Muscle of arm (tissue), 14 donors: ENCODE data around the gene ZEB2. TPM values are rescaled to one million over a fixed set of nuclear protein-coding genes. Genes with fewer than 3 reads are reported as not detected.

Experiments used
- DNase-seq: peaks from one replicate; pipeline ENCODE4 v3.0.0-alpha.2; 2013
- long read RNA-seq, 11 donors: transcript quantifications; one replicate each; lab custom pipeline, GENCODE V29; 2026
- polyA plus RNA-seq, 12 donors: library from polyadenylated mRNA; unstranded; fragments of 120-200 nt; gene quantifications; one replicate each; pipeline ENCODE4 v1.2.1, GENCODE V29; 2013; ENCODE audit not compliant: insufficient read length in 12 of 12

Gene ZEB2
- polyA plus RNA-seq = 100 to 1,000 TPM in 11 of 12 donors, not detected in 1; 106 to 190 (median 127) TPM
- long read RNA-seq, donor 1, partial matches to known transcripts = 51 of 58 reads
- long read RNA-seq, donor 1, other reads (novel, unspliced or antisense) = 0 of 58 reads
- long read RNA-seq, donor 2, full-length matches to known transcripts = 17 of 32 reads
- long read RNA-seq, donor 2, partial matches to known transcripts = 15 of 32 reads
- long read RNA-seq, donor 2, other reads (novel, unspliced or antisense) = 0 of 32 reads
- long read RNA-seq, donor 3, full-length matches to known transcripts = 6 of 16 reads
- long read RNA-seq, donor 3, partial matches to known transcripts = 10 of 16 reads
- long read RNA-seq, donor 3, other reads (novel, unspliced or antisense) = 0 of 16 reads
- long read RNA-seq, donor 4, full-length matches to known transcripts = 4 of 4 reads
- long read RNA-seq, donor 4, partial matches to known transcripts = 0 of 4 reads
- long read RNA-seq, donor 4, other reads (novel, unspliced or antisense) = 0 of 4 reads
- long read RNA-seq, donor 5, full-length matches to known transcripts = 11 of 54 reads
- long read RNA-seq, donor 5, partial matches to known transcripts = 43 of 54 reads
- long read RNA-seq, donor 5, other reads (novel, unspliced or antisense) = 0 of 54 reads
- long read RNA-seq, donor 6, full-length matches to known transcripts = 4 of 50 reads
- long read RNA-seq, donor 6, partial matches to known transcripts = 46 of 50 reads
- long read RNA-seq, donor 6, other reads (novel, unspliced or antisense) = 0 of 50 reads
- long read RNA-seq, donor 7, partial matches to known transcripts = 0 of 4 reads
- long read RNA-seq, donor 7, other reads (novel, unspliced or antisense) = 0 of 4 reads
- long read RNA-seq, donor 8, full-length matches to known transcripts = 13 of 91 reads
- long read RNA-seq, donor 8, partial matches to known transcripts = 78 of 91 reads
- long read RNA-seq, donor 8, other reads (novel, unspliced or antisense) = 0 of 91 reads
- long read RNA-seq, donor 9, partial matches to known transcripts = 0 of 3 reads
- long read RNA-seq, donor 9, other reads (novel, unspliced or antisense) = 0 of 3 reads
- long read RNA-seq, donor 10, full-length matches to known transcripts = 13 of 31 reads
- long read RNA-seq, donor 10, partial matches to known transcripts = 18 of 31 reads
- long read RNA-seq, donor 10, other reads (novel, unspliced or antisense) = 0 of 31 reads
- long read RNA-seq, donor 11, full-length matches to known transcripts = 10 of 26 reads
- long read RNA-seq, donor 11, partial matches to known transcripts = 16 of 26 reads
- long read RNA-seq, donor 11, other reads (novel, unspliced or antisense) = 0 of 26 reads

DNA sequence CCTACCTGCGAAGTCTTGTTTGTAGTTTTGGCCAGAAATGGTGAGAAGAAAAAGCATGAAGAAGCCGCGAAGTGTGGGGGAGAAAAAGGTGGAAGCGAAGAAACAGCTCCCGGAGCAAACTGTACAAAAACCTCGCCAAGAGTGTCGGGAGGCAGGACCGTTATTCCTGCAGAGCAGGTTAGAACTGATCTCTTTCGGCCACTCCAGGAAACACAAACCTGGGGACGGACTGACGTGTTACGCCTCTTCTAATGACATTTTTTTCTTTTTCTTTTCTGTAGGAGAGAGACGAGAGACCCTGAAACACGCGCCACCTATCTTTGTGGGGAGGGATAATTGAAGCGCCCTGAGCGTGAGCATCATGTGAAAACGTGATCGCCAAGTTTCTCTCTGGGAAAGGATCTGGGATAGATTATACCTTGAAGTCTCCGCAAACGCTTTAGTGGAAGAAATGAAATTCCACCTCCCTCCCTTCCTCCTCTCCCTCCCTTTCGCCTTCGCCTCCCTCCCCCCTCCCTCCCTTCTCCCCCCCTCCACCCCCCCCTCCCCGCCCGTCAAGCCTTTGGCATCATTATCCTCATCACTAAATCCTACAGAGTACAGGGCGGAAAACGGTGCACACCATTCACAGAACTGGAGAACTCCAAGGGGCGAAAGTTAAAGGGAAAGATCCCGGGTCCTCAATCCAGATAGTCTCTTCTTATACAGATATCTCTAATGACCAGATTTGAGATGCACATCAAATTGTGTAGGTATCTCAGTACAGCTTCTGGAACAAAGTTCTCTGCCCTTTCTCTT, at the start of gene ZEB2:
TSS of gene ZEB2 (minus strand) at position 186 of the 798 bp plus-strand sequence. CDS start 2,769 bp downstream, outside the sequence.
- DNase-seq = peak; percentile 92

DNA sequence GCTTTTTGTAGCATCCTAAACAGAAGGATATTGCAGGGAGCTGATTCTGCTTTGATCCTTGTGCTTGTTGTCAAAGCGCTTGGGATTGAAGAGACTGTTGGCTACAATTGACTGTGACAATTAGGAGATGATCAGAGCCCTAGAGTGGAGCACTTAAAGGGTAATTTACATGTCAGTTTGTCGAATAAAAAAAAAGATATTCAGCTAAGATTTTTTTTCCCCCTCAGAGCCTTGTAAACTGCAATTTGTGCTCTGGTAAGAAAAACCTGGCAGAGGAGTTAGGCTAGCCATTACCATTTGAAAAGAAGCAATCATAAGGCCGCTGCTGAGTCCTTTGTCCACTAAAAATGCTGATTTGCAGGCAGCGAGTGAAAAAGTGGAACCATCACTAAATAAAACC, 47.8 kb upstream of the ZEB2 start:
- DNase-seq = no peak

GRCh38 chr2:144566448-144566847, 46.5 kb upstream of the ZEB2 start:
- DNase-seq = no peak

DNA sequence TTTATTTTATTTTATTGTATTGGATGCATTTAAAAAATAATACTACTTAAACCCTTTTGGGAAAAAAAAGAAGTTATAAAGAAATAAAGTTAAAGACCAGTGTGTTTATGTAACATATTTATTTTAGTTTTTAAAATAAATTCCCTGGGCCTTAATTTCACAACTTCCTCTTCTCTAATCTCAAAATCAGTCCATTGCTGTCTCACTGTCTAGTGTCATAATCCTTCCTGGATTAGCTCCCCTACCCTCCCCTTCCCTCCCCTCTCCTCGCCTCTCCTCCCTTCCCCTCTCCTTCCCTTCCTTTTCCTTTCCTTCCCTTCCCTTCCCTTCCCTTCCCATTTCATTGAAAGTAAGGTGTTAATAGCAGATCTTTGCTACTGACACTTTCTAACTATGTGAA, 40.3 kb upstream of the ZEB2 start:
- no peak for DNase-seq

- no peak for DNase-seq
These were observed 39.8 kb upstream of the ZEB2 start for GRCh38 chr2:144559681-144560080.

DNA sequence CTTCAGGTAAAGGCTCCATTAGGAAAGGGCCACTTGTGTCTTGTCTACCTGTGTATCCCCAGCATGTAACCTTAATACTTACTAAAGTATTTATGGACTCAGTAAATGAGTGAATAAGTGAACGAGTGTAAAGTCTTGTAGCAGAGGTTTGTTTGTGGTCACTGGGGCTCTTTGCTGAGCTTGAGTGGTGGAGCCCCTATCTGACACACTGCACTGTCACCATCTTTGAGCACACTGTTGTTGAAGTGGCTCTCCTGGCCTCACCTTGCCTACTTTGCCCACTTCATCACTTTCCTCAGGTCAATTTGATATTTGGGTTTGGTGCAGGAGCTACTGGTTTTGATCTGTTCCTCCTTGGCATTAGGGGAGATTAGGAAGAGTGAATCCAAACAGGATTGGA, 39.3 kb upstream of the ZEB2 start:
- DNase-seq = no peak

DNA sequence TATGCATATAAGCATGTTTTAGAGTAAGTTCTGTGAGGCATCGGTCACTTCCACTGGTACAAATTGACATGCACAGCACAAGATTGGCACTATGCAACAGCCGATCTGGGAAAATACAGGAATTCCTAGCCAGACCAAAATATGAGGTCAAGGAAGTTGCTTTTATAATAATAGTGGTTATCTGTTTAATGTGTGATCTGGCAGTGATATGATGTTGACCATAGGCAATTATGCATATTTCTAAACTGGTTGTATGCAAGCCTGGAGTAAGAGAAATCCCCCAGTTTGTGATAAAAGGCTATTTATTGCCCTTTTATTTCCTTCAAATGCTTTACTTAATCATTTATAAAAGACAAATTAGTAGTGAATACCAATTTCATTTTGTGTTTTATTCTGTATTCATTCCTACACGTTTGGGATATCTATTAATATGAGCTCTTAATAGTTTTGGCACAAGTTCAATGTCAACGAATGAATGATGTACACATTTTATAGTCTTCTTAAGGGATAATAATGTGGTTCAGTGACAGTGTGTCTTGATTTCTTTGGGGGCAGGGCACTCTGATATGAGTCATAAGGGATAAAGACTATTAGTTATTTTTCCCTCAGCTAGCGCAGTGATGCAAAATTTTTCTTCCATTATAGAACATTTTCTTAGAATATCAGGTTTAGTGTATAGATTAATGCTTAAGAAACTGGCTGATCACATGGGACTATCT, 34.7 kb upstream of the ZEB2 start:
- no peak for DNase-seq

DNA sequence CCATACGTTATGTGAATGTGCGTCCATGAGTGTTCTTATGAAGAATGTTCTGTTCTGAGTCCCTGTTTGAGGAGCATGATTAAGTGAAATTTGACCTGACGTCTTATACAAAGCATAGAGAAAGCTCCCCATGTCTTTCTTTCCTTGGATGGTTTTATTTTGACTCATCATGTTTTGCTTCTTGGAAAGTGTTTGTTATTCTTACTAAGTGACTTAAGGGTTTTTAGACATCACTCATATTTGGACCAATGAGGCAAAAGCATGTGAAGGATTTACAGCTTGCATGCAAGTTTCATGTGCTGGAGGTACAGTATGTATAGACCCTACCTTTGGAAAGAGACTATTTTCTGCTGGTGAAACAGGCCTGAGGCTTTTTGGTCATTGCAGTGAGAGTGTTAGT, 33.5 kb upstream of the ZEB2 start:
- no peak for DNase-seq

DNA sequence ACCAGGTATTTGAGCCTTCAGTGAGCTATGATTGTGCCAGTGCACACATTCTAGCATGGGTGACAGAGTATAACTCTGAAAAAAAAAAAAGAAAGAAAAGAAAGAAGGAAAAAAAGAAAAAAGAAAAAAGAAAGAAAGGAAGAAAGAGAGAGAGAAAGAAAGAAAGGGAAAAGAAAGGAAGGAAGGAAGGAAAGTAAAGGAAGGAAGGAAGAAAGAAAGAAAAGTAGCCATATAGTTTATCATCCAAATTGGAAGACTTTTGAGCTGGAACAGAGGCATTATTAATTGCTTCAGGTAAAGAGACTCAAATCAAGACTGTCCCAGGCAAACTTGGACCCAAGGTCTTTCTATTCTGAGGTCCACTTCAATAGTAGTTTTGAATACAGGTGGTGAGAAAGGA, 32.9 kb upstream of the ZEB2 start:
- no peak for DNase-seq

GRCh38 chr2:144550911-144551310, 31.0 kb upstream of the ZEB2 start:
- DNase-seq = no peak

- no peak for DNase-seq
These were observed 30.2 kb upstream of the ZEB2 start for GRCh38 chr2:144550084-144550483.

DNA sequence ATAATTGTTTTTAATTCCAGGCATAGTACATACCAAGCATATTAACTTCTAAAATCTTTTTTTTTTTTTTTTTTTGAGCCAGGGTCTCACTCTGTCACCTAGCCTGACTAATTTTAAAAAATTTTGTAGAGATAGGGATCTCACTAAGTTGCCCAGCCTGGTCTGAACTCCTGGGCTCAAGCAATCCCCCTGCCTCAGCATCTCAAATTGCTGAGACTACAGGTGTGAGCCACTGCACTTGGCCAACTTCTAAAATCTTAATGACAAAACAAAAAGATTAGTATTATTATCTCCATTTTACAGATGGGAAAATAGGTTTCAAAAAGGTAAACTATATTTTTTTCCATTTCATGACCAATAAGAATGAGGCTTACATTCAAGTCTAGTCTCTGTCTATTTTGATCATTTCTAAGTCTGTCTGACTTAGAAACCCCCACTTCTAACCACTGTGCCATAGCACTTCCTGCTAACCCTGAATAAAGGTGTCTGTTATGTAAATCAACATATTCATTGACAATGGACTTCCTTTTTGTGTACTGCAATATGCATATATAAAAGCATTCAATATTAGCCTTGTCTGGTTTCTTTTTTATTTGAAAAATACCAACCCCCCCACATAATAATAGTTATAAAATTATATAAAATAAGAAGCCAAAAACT, 28.7 kb upstream of the ZEB2 start:
- DNase-seq = no peak

- DNase-seq = no peak
These were observed 28.2 kb upstream of the ZEB2 start for GRCh38 chr2:144548088-144548487.

DNA sequence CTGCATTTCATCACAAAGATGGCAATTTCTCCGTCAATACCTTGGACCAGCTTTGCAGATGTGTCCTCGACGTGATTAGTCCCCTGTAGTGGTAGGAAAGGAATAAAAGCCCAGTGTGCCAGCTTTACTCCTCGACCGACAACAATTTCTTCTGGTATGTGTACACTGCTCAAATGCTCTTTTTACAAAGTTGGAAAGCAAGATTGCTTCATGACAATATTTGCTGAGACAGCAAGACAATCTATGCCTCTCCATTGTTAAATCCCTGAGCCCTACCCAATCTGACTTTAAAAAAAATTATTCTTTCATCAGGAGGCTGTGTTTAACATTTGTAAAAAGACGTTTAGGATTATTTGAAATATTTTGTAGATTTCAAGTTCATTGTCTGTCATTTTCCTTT, 27.6 kb upstream of the ZEB2 start:
- no peak for DNase-seq

- DNase-seq = no peak
These were observed 27.0 kb upstream of the ZEB2 start for GRCh38 chr2:144546933-144547332.

DNA sequence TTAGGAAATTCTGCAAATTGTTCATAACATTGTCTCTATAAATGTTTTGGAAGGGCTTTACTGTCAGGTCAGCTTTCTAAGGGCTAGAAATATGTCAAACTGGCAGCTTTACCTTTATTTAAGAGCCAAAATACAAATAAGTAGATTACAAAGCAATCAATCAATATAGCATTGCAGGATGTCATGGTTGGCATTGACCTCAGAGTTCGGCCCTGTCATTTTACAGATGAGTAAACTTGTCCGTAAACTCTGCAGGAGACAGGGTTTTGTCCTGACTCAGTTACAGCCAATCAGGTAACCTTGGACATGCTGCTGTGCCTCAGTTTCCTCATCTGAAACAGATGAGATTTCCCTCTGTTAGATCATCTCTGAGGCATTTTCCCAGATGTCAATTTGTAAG, 25.9 kb upstream of the ZEB2 start:
- no peak for DNase-seq

DNA sequence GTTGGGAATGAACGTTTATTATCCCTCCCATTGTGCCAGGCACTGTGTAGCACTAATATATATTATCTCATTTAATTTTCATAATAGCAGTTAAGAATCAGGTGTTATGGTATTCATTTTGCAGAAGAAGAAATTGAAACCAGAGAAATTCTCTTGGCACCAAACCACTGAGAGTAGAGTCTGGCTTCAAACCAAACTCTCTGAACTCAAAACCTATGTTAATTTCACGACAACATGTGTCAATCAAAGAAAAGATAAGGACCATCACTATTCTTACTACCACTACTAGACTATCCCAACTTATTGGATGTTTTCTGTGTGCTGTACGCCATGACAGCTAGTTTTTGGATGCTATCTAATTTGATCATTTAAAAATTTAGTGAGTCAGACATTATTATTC, 24.1 kb upstream of the ZEB2 start:
- no peak for DNase-seq

GRCh38 chr2:144541396-144541795, 21.5 kb upstream of the ZEB2 start:
- no peak for DNase-seq

DNA sequence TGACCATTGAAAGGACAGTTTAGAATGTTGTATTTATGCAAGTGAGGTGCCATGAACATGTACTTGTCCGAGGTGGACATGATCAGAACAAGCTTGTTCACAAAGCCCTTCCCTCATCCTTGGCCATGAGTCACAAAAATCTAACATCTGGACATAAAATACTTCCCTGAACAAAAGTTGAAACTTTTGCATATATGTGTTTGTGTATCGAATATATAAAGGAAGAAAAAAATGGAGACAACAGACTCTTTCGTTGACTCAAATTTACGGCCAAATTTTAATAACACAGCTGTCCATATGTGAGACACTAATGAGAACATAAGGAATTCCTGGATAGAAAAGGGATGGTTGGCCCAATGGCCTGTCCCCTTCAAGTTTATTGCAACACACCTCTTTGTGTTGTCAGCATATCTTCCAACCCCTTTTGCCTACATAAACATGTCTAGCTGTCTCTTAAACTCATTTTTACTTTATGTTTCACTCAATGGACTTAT, 19.4 kb upstream of the ZEB2 start:
- no peak for DNase-seq

GRCh38 chr2:144535300-144535699, 15.4 kb upstream of the ZEB2 start:
- no peak for DNase-seq
